Activated CD8-positive, alpha-beta memory T cell treated with anti-CD3 and anti-CD28 coated beads, Interleukin-2, amount 50 U/mL, for 1 hour (primary cell): ENCODE data around the gene TM4SF4.
"Not testable (repeated sequence)": the region's sequence is repeated elsewhere in the genome, so short reads cannot be mapped to it uniquely, and the experiment has no call there.

Source experiments
- DNase-seq: peaks from one replicate; pipeline ENCODE4 v3.0.0-alpha.2; 2020; ENCODE audit errors: extremely low read depth

Gene TM4SF4, protein sequence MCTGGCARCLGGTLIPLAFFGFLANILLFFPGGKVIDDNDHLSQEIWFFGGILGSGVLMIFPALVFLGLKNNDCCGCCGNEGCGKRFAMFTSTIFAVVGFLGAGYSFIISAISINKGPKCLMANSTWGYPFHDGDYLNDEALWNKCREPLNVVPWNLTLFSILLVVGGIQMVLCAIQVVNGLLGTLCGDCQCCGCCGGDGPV

GRCh38 chr3:149474250-149474817 lies at the start of gene TM4SF4:
Gene TM4SF4 (plus strand): TSS chr3:149474697. CDS start chr3:149474878, 181 bp downstream.
- DNase-seq: no peak

GRCh38 chr3:149424918-149425317 lies 49.6 kb upstream of the TM4SF4 start:
- no peak for DNase-seq

DNA sequence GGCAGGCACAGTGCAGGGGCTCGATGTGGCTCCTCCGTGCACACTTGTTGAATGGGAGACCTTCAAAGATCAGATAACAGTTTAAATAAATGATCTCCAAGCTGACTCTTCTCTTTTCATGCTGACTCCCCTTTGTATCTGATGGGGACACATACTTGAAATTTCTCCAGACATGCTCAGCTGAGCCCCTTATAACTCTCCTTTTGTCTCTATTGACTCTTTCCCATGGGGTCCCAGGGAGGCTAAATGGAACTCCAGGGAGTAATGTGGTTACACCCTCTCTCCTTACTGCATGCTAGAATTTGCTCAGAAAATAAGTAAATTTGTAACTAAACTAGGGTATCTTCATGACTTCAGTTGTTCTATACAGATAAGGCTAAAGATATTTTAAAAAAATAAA lies 48.2 kb upstream of the TM4SF4 start:
- no peak for DNase-seq

- DNase-seq: no peak
Observed at GRCh38 chr3:149428087-149428486, 46.4 kb upstream of the TM4SF4 start.

DNA sequence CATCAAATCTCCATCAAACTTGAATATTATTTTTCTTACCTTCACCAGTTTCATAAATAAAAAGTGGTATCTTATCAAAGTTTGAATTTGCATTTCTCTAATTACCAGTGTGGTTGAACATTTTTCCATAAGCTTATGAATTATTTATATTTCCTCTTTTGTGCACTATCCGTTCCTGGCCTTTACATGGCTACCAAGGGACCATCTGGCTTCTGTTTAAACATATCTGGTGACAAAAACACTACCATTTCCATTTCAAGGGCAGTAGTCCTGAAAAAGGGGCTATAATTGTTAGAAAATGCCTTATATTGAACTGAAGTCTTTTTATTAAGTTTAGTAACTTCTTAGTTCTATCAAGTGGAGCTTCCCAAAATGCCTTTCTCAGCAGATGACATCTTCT lies 44.3 kb upstream of the TM4SF4 start:
- DNase-seq: no peak

GRCh38 chr3:149432149-149432548 lies 42.3 kb upstream of the TM4SF4 start:
- no peak for DNase-seq

- no peak for DNase-seq
Observed at GRCh38 chr3:149435996-149436885, 38.3 kb upstream of the TM4SF4 start.

GRCh38 chr3:149437286-149437685 lies 37.2 kb upstream of the TM4SF4 start:
- DNase-seq: no peak

GRCh38 chr3:149437710-149438109 lies 36.8 kb upstream of the TM4SF4 start:
- no peak for DNase-seq

DNA sequence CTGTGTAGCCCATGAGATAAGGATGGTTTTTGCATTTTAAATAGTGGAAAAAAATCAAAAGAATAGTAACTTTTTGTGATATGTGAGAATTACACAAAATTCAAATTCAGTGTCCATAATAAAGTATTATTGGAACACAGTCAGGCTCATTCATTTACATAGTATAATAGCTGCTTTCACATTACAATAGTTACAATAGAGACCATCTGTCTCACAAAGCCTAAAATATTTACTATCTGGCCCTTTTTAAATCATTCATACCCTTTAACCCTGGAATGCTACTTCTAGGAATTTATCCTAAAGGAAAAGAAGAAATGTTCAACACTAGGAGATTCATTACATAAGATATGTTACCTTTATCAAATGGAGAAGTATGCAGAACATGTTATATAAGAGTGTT lies 35.5 kb upstream of the TM4SF4 start:
- no peak for DNase-seq

DNA sequence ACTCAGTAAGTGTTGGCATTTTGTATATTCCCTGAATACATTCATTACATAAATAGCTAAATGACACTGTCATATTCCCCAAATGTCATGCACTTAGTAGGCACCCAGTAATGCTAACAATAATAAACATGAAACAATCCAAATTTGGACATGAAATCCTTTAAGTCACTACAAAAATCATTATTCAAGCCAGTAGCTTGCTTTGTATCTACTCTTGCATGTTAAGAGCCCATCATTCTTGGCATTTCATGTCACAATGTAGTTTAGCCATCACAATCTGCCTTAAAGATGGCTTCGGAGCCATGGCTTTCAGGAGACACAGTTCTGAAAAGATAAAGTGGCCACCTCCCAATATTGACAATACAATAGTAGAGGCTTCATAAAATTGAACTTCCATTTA lies 32.9 kb upstream of the TM4SF4 start:
- no peak for DNase-seq

DNA sequence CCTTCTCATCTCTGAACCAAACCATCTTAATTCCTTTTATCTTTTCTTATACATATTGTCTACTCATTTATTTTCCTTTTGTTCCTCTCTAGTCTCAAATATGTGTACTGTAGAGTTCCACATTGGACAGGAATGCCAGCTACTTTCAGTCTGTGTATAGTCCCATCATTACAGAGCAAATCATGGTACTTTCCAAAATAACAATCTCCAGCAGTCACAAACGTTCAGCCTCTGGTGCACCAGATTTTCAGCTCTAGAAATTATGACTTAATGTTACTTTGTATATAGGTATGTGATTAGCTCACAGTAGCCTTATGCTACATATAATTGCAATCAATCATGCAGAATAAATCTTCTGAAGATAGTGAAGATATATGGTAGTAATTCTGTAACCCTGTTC lies 32.5 kb upstream of the TM4SF4 start:
- DNase-seq: no peak

DNA sequence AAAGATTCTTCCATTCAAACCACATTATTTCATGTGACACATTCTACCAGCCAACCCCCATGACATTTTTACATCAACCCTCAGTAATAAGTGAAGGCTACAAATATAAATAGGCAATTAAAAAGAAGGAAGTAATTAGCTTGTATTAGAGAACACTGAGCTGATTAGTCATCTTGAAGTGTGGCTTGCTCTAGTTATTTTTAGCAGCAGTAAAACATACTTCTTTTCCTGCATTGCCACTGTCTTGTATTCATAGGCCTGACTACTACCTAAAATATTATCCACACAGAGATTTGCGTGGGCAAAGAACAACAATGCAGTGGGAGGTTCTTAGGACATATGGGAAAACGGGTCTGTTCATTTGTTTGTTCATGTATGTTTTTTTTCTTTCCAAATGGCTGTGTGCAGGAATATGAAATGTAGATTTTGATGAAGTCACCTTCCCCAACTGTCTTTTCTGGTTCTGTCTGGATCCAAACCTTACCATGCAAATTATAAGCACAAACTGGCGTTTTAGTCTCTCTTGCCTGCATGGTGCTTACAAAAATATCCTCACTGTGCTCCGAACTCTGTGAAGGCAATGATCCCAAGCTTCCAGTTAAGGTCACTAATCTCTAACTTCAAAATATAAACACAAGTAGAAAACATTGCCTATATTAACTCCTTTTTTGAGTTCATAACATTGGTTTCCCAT lies 31.5 kb upstream of the TM4SF4 start:
- no peak for DNase-seq

DNA sequence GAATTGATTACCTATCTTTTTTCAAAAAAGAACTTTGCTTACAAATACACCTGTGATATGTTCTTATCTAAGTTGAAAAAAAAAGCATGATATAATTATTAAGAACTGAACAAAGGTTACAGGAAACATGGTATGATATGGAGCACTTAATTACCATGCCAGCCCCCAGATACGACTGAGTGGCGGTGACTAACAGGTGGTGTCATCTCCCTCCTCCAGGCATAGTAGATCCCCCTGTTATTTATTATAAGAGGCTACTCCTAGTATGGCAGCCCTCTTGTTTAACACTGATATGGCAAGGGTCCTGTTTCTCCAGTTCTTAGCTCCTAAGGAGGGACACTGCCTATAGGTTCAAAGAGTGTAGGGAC lies 31.0 kb upstream of the TM4SF4 start:
- no peak for DNase-seq

DNA sequence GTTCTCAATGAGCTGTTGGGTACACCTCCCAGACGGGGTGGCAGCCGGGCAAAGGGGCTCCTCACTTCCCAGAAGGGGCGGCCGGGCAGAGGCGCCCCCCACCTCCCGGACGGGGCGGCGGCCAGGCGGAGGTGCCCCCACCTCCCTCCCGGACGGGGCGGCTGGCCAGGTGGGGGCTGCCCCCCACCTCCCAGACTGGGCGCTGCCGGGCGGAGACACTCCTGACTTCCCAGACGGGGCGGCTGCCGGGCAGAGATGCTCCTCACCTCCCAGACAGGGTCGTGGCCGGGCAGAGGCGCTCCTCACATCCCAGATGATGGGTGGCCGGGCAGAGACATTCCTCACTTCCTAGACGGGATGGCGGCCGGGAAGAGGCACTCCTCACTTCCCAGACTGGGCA lies 29.6 kb upstream of the TM4SF4 start:
- DNase-seq: not testable (repeated sequence)

GRCh38 chr3:149448331-149448831 lies 26.1 kb upstream of the TM4SF4 start:
- no peak for DNase-seq

GRCh38 chr3:149449182-149449581 lies 25.3 kb upstream of the TM4SF4 start:
- DNase-seq: no peak

DNA sequence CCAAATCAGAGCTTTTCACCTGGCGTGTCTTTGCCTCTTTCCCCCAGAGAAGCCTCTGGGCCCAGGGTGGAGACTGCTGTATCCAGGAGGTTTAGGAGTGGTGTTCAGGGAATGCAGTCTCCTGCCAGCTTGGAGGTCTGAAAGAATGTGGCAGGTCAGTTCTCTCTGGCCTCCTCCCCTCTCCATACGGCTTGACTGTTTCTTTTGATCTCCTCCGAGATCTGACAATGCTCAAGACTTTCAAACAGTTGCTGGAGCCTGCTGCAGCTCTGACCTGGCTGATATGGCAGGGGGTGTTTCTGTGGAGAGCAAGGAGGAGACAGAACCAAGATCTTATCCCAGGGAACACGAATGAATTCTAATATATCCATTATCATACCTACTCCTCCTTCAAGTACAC lies 24.7 kb upstream of the TM4SF4 start:
- no peak for DNase-seq

DNA sequence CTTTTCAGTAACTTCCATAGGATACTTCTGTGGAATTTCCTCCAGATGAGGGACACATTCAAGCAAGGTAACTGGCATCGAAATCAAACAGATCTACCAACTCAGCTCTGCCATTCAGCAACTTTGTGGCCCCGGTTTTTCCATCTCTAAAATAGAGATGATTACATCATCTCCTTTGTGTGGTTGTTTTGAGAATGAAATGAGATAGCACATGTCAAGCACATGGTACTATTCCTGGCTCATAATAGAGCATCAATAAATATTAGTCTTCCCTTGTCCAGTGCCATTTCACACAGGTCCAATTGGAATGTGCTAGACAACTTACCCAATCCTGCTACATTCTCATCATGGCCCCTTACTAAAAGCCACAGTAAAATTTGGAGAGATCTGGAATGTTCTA lies 24.2 kb upstream of the TM4SF4 start:
- no peak for DNase-seq

GRCh38 chr3:149452036-149452435 lies 22.5 kb upstream of the TM4SF4 start:
- DNase-seq: no peak

DNA sequence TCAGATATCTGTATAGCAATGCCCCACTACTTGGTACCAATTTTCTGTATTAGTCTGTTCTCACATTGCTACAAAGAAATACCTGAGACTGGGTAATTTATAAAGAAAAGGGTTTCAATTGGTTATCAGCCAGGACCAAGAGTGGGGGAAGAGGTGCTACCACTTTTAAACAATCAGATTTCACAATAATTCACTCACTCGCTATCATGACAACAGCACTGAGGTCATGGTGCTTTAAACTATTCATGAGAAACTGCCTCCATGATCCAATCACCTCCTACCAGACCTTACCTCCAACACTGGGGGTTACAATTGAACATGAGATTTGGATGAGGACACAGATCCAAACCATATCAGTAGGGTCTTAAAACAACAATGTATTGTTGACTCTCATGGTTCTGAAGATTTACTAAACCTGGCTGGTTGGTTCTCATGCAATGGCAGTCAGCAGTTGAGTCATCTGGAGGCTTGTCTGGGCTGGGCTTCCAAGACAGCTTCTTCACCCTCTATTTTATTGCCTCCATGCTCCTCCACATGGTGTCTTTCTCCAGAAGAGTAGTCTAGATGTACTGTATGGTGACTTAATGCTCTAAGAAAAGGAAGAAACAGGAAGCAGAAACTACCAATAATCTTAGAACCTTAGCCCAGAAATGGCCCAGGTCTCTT lies 21.2 kb upstream of the TM4SF4 start:
- no peak for DNase-seq

GRCh38 chr3:149454746-149455145 lies 19.8 kb upstream of the TM4SF4 start:
- DNase-seq: no peak
